GM21786 (cell line): ENCODE results near the gene ROPN1B.

Experiments used
- ATAC-seq: cut with Tn5 transposase; IDR thresholded peaks from one replicate; pipeline ENCODE4 v1.9.1; 2021; ENCODE audit not compliant: unreplicated experiment

ROPN1B gene

DNA sequence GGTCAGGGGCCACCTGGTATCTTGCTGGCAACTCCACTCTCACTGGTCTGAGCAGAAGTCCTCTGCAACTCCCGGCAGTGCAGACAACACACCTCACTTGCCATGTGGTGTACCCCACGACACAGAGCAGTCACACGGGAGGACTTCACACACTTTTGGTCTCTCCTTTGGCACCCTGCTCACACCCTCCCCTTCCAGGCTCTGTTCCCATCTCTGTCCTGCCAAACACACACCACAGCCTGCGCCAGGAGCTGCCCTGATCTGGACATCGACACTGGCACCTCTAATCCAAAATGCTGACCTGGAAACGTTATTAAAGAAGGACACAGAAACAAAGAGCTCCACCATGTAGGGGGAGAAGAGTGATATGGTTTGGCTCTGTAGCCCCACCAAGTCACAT is 57.8 kb downstream of the ROPN1B start:
- no peak for ATAC-seq

DNA sequence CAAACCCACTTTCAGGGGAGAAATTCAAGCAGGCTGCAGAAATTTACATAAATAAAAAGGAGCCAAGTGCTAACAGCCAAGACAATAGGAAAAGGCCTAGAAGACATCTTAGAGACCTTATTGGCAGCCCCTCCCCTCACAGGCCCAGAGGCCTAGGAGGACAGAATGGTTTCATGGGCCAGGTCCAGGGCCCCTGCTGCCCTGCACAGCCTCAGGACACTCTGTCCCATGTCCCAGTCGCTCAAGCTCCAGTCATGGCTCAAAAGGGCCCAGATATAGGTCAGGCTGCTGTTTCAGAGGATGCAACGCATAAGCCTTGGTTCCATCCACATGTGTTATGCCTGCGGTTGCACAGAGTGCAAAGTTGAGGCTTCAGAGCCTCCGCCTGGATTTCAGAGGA is 59.1 kb downstream of the ROPN1B start:
- no peak for ATAC-seq

DNA sequence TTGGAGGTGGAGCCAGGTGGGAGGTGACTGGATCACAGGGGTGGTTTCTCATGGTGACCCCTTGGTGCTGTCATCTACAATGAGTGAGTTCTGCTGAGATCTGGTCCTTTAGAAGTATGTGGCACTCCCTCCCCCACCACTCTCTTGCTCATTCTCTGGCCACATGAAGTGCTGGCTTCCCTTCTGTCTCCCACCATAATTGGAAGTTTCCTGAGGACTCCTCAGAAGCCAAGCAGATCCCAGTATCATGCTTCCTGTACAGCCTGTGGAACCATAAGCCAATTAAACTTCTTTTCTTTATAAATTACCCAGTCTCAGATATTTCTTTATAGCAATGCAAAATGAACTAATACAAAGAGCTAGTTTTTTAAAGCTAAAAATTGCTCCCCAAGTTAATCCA is 60.3 kb downstream of the ROPN1B start:
- ATAC-seq = no peak

DNA sequence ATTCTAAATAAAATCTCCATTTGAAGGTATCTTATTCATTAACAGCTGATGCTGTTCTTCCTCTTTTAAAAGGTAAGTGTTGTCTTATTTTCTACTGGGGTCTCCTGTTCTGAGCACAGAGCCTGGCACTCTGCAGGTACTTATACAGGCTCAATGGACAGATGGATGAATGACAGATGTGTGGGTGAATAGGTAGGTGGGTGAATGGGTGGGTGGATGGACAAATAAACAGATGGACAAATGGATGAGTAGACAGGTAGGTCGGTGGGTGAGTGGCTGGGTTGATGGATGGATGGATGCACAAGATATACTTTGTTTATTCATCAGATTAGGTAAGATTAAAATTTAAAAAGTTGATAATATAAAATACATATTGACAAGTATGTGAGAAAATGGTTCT is 61.5 kb downstream of the ROPN1B start:
- no peak for ATAC-seq

DNA sequence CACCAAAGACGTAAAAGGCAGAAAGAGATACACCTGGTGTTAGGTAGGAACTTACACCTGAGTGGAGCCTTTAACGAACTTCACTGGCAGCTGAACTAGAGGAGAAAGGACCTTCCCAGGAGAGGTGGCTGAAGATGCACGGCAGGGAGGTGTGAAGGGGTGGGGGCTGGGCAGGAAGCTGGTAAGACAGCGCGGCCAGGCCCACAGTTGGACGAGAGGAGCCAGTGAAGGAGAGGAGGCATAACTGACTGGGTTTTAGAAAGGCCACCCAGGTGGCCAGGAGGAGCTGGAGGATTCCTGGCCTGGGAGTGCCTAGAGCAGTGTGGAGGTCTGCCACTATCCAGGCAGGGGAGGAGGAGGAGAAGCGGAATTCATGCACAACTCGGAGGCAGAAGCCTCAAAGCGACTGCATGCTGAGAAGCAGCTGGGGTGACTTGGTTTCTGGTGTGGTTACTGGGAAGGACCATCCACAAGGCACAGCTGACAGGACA is 63.0 kb downstream of the ROPN1B start:
- no peak for ATAC-seq
